WTC11 (cell line): ENCODE data around the gene LIPM. TPM values are rescaled to one million over a fixed set of nuclear protein-coding genes. Genes with fewer than 3 reads are reported as not detected.
"Not testable (repeated sequence)": the region's sequence is repeated elsewhere in the genome, so short reads cannot be mapped to it uniquely, and the experiment has no call there.

Source experiments
- ATAC-seq: fragments of 200-7000 bp; cut with Tn5 transposase; 2 replicates; pipeline ENCODE4 v1.10.0; 2021; ENCODE audit warnings: mild to moderate bottlenecking, moderate library complexity
- CTCF ChIA-PET: fragments of 300-600 bp; sonication (Branson Sonifier 250); formaldehyde crosslinking; loops from one replicate; lab custom pipeline; 2021; ENCODE audit warnings: antibody characterized with exemption; lab: Charles Lee
- POLR2A ChIA-PET: fragments of 350-600 bp; sonication (Branson Sonifier 250); formaldehyde crosslinking; loops from one replicate; lab custom pipeline; 2021; ENCODE audit warnings: antibody characterized with exemption; lab: Charles Lee
- DNase-seq: peaks from one replicate; pipeline ENCODE4 v3.0.0; 2021; ENCODE audit warnings: low spot score
- H3K27ac Mint-ChIP-seq: 2 replicates; pipeline ENCODE4 v1.8.0; 2021; ENCODE audit warnings: mixed read lengths
- H3K27me3 Mint-ChIP-seq: 2 replicates; pipeline ENCODE4 v1.8.0; 2021; ENCODE audit warnings: low read depth, mild to moderate bottlenecking, moderate library complexity, mixed read lengths
- H3K36me3 Mint-ChIP-seq: 2 replicates; pipeline ENCODE4 v1.8.0; 2021; ENCODE audit warnings: mixed read lengths
- H3K4me1 Mint-ChIP-seq: 2 replicates; pipeline ENCODE4 v1.8.0; 2022; ENCODE audit warnings: mixed read lengths
- H3K4me3 Mint-ChIP-seq: 2 replicates; pipeline ENCODE4 v1.8.0; 2021; ENCODE audit warnings: mild to moderate bottlenecking, moderate library complexity, mixed read lengths
- H3K9me3 Mint-ChIP-seq: 2 replicates; pipeline ENCODE4 v1.8.0; 2021; ENCODE audit warnings: mixed read lengths
- FOXK1 ChIP-seq: sonication (generic); formaldehyde crosslinking; IDR thresholded peaks from 2 replicates; pipeline ENCODE4 v1.8.0; 2022; ENCODE audit warnings: mild to moderate bottlenecking, moderate library complexity, missing genetic modification reagents
- GABPB1 ChIP-seq: sonication (generic); formaldehyde crosslinking; IDR thresholded peaks from 2 replicates; pipeline ENCODE4 v1.8.1; 2023; ENCODE audit warnings: mild to moderate bottlenecking, missing genetic modification reagents
- GRHL2 ChIP-seq: fragments of 250-450 bp; sonication (Bioruptor Pico); IDR thresholded peaks from 2 replicates; pipeline ENCODE4 v1.8.0; 2022; ENCODE audit warnings: mild to moderate bottlenecking, moderate library complexity; ENCODE audit not compliant: insufficient replicate concordance, severe bottlenecking
- MXD4 ChIP-seq: fragments of 250-450 bp; sonication (Bioruptor Pico); IDR thresholded peaks from 2 replicates; pipeline ENCODE4 v1.8.0; 2021; ENCODE audit warnings: mild to moderate bottlenecking, moderate library complexity, borderline replicate concordance
- NR1H2 ChIP-seq: sonication (generic); formaldehyde crosslinking; IDR thresholded peaks from 2 replicates; pipeline ENCODE4 v1.9.0; 2021; ENCODE audit warnings: mild to moderate bottlenecking, moderate library complexity, missing genetic modification reagents
- SMAD4 ChIP-seq: sonication (generic); formaldehyde crosslinking; IDR thresholded peaks from 2 replicates; pipeline ENCODE4 v1.8.0; 2022; ENCODE audit warnings: mild to moderate bottlenecking, missing genetic modification reagents
- SOX15 ChIP-seq: fragments of 250-450 bp; sonication (Bioruptor Pico); IDR thresholded peaks from 2 replicates; pipeline ENCODE4 v1.9.0; 2021; ENCODE audit warnings: mild to moderate bottlenecking
- SP1 ChIP-seq: sonication (generic); formaldehyde crosslinking; conservative IDR thresholded peaks from 2 replicates; pipeline ENCODE4 v1.8.1; 2022; ENCODE audit warnings: missing genetic modification reagents
- TEAD4 ChIP-seq: sonication (generic); formaldehyde crosslinking; IDR thresholded peaks from 2 replicates; pipeline ENCODE4 v1.8.0; 2022; ENCODE audit warnings: mild to moderate bottlenecking, missing genetic modification reagents
- ZNF138 ChIP-seq: sonication (generic); formaldehyde crosslinking; conservative IDR thresholded peaks from 2 replicates; pipeline ENCODE4 v1.8.1; 2022; ENCODE audit warnings: mild to moderate bottlenecking, moderate library complexity, missing genetic modification reagents
- total RNA-seq: library from RNA; stranded (reverse); gene quantifications from 3 replicates; pipeline ENCODE4 v1.2.3, GENCODE V29; 2021
- TF ChIP-seq, protein P1 (sequence below): sonication (generic); formaldehyde crosslinking; IDR thresholded peaks from 2 replicates; pipeline ENCODE4 v1.8.0; 2023; ENCODE audit warnings: missing genetic modification reagents, mild to moderate bottlenecking, borderline replicate concordance
- TF ChIP-seq, protein P2 (sequence below): sonication (generic); formaldehyde crosslinking; IDR thresholded peaks from 2 replicates; pipeline ENCODE4 v1.8.1; 2023; ENCODE audit warnings: mild to moderate bottlenecking, missing genetic modification reagents, borderline replicate concordance
- TF ChIP-seq, protein P3 (sequence below): fragments of 200-600 bp; IDR thresholded peaks from 2 replicates; pipeline ENCODE4 v1.8.0; 2022; ENCODE audit warnings: antibody characterized with exemption
- TF ChIP-seq, protein P4 (sequence below): fragments of 250-450 bp; sonication (Bioruptor Pico); IDR thresholded peaks from 2 replicates; pipeline ENCODE4 v2.1.2; 2022; ENCODE audit warnings: mild to moderate bottlenecking, moderate library complexity
- TF ChIP-seq, protein P5 (sequence below): sonication (generic); formaldehyde crosslinking; IDR thresholded peaks from 2 replicates; pipeline ENCODE4 v1.8.1; 2023; ENCODE audit warnings: mild to moderate bottlenecking, missing genetic modification reagents
- TF ChIP-seq, protein P6 (sequence below): sonication (generic); formaldehyde crosslinking; IDR thresholded peaks from 2 replicates; pipeline ENCODE4 v1.8.0; 2022; ENCODE audit warnings: mild to moderate bottlenecking, missing genetic modification reagents

The LIPM gene
- total RNA-seq, 1 experiment from 2014 or later, result not detected

DNA sequence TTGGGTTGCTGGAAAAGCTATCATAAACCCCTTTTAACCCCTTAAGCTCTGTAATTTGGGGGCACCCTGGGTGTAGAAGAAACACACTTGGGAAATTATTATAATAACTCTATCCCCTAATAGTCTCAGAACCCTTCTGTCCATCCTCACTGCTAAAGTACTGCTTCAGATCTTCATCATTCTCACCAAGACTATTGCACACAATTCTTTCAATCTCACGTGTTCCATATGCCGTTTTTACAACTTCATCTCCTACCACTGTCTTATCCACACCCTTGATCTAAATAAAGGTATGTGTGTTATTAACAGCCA, 33.3 kb downstream of the LIPM start (continued):
- TF ChIP-seq, protein P1, sequence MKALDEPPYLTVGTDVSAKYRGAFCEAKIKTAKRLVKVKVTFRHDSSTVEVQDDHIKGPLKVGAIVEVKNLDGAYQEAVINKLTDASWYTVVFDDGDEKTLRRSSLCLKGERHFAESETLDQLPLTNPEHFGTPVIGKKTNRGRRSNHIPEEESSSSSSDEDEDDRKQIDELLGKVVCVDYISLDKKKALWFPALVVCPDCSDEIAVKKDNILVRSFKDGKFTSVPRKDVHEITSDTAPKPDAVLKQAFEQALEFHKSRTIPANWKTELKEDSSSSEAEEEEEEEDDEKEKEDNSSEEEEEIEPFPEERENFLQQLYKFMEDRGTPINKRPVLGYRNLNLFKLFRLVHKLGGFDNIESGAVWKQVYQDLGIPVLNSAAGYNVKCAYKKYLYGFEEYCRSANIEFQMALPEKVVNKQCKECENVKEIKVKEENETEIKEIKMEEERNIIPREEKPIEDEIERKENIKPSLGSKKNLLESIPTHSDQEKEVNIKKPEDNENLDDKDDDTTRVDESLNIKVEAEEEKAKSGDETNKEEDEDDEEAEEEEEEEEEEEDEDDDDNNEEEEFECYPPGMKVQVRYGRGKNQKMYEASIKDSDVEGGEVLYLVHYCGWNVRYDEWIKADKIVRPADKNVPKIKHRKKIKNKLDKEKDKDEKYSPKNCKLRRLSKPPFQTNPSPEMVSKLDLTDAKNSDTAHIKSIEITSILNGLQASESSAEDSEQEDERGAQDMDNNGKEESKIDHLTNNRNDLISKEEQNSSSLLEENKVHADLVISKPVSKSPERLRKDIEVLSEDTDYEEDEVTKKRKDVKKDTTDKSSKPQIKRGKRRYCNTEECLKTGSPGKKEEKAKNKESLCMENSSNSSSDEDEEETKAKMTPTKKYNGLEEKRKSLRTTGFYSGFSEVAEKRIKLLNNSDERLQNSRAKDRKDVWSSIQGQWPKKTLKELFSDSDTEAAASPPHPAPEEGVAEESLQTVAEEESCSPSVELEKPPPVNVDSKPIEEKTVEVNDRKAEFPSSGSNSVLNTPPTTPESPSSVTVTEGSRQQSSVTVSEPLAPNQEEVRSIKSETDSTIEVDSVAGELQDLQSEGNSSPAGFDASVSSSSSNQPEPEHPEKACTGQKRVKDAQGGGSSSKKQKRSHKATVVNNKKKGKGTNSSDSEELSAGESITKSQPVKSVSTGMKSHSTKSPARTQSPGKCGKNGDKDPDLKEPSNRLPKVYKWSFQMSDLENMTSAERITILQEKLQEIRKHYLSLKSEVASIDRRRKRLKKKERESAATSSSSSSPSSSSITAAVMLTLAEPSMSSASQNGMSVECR (CRISPR knock-in tag), result no peak
- TF ChIP-seq, all 79 proteins: peak for 0

DNA sequence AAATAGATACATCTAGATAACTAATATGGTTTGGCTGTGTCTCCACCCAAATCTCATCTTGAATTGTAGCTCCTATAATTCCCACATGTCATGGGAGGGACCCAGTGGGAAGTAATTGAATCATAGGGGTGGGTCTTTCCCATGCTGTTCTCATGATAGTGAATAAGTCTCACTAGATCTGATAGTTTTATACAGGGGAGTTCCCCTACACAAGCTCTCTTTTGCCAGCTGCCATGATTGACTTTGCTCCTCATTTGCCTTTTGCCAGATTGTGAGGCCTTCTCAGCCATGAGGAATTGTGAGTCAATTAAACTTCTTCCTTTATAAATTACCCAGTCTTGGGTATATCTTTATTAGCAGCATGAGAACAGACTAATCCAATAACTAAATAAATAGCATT, 35.1 kb downstream of the LIPM start:
- CTCF ChIA-PET, result interaction anchor here (1.0 to 4.0 kb wide), 5 partner anchors 12 to 150 kb away, joined by 3 to 84 read pairs (median 4); partner anchors contain the start of gene STAMBPL1
- not testable (repeated sequence) for H3K36me3 Mint-ChIP-seq, H3K27me3 Mint-ChIP-seq

DNA sequence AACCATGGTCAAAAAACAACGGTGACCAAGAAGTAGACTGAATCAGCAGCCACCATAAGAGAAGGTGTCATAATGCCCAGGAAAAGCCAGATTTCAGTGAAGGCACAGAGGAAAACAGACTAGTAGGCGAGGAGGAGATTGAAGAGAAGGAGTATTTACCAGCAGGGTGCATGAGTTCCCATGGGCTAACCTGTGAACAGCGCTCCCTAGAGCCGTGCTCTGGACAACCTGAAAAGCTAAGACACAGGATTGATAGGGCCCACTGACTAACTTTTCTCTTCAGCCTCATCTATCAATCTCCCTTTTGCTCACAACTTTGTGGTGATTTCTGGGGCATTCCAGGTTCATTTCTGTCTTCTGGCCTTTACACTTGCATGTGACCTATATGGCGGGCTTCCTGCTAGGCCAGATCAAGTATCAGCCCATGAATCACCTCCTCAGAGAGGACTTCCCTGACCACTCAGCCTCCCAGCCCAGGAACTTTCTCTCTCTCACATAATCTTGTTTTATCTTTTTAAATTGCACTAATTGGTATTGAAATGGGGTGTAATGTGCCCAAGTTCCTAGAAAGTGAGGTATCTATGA, 36.3 kb downstream of the LIPM start:
- peak; percentile 77 for ATAC-seq
- Mint-ChIP-seq H3K27me3 (no peaks in the 10 kb centered on the region; the same call in 1 of the 2 replicates), H3K27ac (no peak overlapping the region), H3K36me3 (no peaks in the 10 kb centered on the region), H3K4me1 (no peaks in the 10 kb centered on the region), H3K9me3 (no peaks in the 10 kb centered on the region), H3K4me3 (no peak overlapping the region)
- DNase-seq, result no peak
- ChIA-PET POLR2A (no interaction called here), CTCF (interaction anchor here (1.0 to 1.8 kb wide), 3 partner anchors 14 to 111 kb away, joined by 3 to 11 read pairs (median 7); no protein-coding TSS in a partner anchor)
- TF ChIP-seq SP1 (CRISPR knock-in tag) (no peak), GRHL2 (CRISPR knock-in tag) (no peak), TEAD4 (CRISPR knock-in tag) (no peak), SMAD4 (CRISPR knock-in tag) (no peak), MXD4 (no peak), GABPB1 (CRISPR knock-in tag) (no peak), FOXK1 (no peak), SOX15 (CRISPR knock-in tag) (no peak), NR1H2 (CRISPR knock-in tag) (no peak), ZNF138 (CRISPR knock-in tag) (no peak)
- TF ChIP-seq, protein P2, sequence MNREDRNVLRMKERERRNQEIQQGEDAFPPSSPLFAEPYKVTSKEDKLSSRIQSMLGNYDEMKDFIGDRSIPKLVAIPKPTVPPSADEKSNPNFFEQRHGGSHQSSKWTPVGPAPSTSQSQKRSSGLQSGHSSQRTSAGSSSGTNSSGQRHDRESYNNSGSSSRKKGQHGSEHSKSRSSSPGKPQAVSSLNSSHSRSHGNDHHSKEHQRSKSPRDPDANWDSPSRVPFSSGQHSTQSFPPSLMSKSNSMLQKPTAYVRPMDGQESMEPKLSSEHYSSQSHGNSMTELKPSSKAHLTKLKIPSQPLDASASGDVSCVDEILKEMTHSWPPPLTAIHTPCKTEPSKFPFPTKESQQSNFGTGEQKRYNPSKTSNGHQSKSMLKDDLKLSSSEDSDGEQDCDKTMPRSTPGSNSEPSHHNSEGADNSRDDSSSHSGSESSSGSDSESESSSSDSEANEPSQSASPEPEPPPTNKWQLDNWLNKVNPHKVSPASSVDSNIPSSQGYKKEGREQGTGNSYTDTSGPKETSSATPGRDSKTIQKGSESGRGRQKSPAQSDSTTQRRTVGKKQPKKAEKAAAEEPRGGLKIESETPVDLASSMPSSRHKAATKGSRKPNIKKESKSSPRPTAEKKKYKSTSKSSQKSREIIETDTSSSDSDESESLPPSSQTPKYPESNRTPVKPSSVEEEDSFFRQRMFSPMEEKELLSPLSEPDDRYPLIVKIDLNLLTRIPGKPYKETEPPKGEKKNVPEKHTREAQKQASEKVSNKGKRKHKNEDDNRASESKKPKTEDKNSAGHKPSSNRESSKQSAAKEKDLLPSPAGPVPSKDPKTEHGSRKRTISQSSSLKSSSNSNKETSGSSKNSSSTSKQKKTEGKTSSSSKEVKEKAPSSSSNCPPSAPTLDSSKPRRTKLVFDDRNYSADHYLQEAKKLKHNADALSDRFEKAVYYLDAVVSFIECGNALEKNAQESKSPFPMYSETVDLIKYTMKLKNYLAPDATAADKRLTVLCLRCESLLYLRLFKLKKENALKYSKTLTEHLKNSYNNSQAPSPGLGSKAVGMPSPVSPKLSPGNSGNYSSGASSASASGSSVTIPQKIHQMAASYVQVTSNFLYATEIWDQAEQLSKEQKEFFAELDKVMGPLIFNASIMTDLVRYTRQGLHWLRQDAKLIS (CRISPR knock-in tag), result no peak
- TF ChIP-seq, protein P3, sequence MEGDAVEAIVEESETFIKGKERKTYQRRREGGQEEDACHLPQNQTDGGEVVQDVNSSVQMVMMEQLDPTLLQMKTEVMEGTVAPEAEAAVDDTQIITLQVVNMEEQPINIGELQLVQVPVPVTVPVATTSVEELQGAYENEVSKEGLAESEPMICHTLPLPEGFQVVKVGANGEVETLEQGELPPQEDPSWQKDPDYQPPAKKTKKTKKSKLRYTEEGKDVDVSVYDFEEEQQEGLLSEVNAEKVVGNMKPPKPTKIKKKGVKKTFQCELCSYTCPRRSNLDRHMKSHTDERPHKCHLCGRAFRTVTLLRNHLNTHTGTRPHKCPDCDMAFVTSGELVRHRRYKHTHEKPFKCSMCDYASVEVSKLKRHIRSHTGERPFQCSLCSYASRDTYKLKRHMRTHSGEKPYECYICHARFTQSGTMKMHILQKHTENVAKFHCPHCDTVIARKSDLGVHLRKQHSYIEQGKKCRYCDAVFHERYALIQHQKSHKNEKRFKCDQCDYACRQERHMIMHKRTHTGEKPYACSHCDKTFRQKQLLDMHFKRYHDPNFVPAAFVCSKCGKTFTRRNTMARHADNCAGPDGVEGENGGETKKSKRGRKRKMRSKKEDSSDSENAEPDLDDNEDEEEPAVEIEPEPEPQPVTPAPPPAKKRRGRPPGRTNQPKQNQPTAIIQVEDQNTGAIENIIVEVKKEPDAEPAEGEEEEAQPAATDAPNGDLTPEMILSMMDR, result no peak
- TF ChIP-seq, protein P4, sequence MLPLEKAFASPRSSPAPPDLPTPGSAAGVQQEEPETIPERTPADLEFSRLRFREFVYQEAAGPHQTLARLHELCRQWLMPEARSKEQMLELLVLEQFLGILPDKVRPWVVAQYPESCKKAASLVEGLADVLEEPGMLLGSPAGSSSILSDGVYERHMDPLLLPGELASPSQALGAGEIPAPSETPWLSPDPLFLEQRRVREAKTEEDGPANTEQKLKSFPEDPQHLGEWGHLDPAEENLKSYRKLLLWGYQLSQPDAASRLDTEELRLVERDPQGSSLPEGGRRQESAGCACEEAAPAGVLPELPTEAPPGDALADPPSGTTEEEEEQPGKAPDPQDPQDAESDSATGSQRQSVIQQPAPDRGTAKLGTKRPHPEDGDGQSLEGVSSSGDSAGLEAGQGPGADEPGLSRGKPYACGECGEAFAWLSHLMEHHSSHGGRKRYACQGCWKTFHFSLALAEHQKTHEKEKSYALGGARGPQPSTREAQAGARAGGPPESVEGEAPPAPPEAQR (CRISPR knock-in tag), result no peak
- TF ChIP-seq, protein P5, sequence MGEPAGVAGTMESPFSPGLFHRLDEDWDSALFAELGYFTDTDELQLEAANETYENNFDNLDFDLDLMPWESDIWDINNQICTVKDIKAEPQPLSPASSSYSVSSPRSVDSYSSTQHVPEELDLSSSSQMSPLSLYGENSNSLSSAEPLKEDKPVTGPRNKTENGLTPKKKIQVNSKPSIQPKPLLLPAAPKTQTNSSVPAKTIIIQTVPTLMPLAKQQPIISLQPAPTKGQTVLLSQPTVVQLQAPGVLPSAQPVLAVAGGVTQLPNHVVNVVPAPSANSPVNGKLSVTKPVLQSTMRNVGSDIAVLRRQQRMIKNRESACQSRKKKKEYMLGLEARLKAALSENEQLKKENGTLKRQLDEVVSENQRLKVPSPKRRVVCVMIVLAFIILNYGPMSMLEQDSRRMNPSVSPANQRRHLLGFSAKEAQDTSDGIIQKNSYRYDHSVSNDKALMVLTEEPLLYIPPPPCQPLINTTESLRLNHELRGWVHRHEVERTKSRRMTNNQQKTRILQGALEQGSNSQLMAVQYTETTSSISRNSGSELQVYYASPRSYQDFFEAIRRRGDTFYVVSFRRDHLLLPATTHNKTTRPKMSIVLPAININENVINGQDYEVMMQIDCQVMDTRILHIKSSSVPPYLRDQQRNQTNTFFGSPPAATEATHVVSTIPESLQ (CRISPR knock-in tag), result no peak
- TF ChIP-seq, protein P6, sequence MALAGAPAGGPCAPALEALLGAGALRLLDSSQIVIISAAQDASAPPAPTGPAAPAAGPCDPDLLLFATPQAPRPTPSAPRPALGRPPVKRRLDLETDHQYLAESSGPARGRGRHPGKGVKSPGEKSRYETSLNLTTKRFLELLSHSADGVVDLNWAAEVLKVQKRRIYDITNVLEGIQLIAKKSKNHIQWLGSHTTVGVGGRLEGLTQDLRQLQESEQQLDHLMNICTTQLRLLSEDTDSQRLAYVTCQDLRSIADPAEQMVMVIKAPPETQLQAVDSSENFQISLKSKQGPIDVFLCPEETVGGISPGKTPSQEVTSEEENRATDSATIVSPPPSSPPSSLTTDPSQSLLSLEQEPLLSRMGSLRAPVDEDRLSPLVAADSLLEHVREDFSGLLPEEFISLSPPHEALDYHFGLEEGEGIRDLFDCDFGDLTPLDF, result no peak

More for the DNA sequence above, 35.1 kb downstream of the LIPM start:
- POLR2A ChIA-PET, ATAC-seq, H3K4me1 Mint-ChIP-seq, DNase-seq, H3K9me3 Mint-ChIP-seq, H3K27ac Mint-ChIP-seq, H3K4me3 Mint-ChIP-seq: not testable (repeated sequence)
